ENCODE data around the gene MLPH.

- TF ChIP-seq TAF1 (IDR thresholded peaks at IDR 0.05; ENCODE audit: low read depth, low read length) (no peak), POLR2AphosphoS5 (IDR thresholded peaks at IDR 0.05; ENCODE audit: low read depth, low read length) (no peak), POLR2A (IDR thresholded peaks at IDR 0.05; ENCODE audit: low read depth, low read length) (no peak), PAX5 (IDR thresholded peaks at IDR 0.05; ENCODE audit: insufficient read depth, low read length, severe bottlenecking) (no peak), SPI1 (IDR thresholded peaks at IDR 0.05; ENCODE audit: low read depth, low read length) (no peak), POU2F2 (IDR thresholded peaks at IDR 0.05; ENCODE audit: low read depth, low read length) (no peak)
These were observed 109.6 kb downstream of the MLPH start for GRCh38 chr2:237596520-237597195.
